ENCODE results near the gene MYT1.

MYT1 gene

DNA sequence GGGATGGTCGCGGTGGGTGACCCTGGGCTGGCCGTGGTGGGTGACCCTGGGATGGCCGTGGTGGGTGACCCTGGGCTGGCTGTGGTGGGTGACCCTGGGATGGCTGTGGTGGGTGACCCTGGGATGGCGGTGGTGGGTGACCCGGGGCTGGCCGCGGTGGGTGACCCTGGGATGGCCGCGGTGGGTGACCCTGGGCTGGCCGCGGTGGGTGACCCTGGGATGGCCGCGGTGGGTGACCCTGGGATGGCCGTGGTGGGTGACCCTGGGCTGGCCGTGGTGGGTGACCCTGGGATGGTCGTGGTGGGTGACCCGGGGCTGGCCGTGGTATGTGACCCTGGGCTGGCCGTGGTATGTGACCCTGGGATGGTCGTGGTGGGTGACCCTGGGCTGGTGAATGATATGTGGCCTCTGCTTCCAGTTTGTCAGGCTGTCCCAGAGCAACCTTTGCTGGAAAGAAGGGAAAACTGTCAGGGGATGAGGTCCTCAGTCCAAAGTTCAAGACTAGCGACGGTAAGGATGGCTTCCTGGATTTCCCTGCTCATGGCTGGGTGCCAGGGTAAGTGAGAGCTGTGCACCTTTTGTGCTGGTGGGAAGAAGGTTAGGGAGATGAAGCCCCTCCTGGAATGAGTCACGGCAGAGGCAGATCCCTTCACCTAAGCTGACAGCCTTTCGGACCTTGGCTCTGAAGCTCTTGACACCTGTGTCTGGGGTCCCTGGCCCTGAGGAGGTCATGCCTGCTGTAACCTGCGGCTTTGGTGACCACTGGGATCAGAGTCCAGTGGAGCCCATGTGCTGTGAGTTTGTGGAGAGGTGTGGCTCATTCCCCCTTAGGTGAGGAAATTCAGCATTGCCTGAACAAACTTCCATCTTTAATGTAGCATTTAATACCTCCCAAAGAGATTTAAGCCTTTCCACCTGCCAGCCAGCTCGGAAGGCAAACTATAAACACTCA is 72.2 kb downstream of the MYT1 start:
- DNase-seq = no peak

DNA sequence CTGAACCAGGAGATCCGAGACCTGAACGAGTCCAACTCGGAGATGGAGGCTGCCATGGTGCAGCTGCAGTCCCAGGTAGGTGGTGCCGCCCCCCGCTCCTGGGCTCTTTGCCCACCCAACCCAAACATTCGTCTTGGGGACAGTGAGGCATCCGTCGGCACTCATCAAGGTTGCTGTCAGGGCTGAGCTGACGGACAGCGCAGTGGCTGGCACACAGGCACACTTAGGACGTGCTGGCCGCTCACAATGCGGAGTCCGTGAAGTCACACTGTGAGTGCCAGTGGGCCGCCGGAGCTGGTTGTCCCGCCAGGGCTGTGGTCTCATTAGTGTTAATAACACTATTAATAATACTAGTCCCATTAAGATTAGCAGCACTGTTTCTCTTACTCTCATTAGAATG is 73.1 kb downstream of the MYT1 start:
- no peak for DNase-seq

DNA sequence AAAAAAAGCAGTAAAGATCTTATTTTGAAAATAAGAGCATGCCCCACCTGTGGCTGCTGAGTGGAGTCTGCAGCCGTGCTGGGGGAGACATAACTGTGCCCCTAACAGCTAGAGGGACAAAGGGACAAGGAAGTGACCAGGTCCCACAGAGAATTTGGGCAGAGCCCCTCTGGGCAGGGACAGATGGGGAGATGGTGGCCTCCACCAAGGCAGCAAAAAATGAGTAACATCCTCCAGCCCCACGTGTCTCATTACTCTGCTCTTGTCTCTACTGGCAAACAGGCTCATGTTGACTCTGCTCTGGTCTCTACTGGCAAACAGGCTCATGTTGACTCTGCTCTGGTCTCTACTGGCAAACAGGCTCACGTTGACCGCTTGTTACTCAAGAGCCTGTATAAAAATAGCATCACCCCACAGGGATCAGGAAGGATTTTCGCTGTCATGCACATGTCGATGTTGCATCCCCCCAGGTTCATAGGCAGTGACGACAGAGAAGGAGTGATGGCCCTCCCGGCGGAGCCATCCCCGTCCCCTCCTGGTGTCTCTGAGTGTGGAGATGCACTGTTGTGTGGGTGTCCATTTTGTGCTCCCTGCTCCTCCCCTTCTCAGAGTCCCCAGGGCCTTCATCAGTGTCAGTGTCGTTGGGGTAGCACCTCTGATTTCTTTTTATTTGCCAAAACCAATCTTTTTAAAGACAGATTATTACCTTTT is 74.0 kb downstream of the MYT1 start:
- no peak for DNase-seq

GRCh38 chr20:64238851-64239387 is 74.7 kb downstream of the MYT1 start:
- no peak for DNase-seq

DNA sequence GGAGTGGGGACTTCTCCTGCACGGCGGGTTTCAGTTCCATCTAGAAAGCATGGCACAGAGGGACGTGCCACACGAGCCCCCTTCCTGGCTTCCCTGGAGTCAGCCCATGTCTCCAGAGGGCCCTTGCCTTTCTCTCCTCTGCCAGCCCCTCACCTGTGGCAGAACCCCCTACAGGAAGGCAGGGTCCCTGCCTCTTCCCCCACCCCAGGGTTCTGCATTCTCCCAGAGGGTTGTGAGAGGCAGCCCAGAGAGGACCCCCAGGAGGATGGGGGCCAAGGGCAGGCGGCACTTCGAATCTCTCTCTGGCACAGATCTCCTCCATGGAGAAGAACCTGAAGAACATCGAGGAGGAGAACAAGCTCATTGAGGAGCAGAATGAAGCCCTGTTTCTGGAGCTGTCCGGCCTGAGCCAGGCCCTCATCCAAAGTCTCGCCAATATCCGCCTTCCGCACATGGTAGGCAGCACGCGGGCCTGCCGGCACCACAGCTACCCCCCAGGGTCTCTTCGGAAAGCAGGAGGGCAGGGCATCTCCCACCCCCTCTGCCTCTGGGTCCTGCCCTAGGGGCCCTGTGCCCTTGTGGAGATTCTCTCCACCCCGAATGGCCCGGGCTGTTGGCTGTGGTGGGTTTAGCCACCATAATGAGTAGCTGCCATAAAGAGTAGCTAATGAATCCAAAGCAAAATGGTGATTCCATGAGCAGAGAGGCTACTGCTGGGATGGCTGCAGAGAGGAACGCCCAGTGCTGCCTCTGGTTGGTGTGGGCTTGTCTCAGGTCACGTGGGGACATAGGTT is 75.4 kb downstream of the MYT1 start:
- no peak for DNase-seq

GRCh38 chr20:64240243-64241015 is 76.2 kb downstream of the MYT1 start:
- DNase-seq = no peak

- no peak for DNase-seq
Measured at GRCh38 chr20:64241061-64241460, 76.8 kb downstream of the MYT1 start.

DNA sequence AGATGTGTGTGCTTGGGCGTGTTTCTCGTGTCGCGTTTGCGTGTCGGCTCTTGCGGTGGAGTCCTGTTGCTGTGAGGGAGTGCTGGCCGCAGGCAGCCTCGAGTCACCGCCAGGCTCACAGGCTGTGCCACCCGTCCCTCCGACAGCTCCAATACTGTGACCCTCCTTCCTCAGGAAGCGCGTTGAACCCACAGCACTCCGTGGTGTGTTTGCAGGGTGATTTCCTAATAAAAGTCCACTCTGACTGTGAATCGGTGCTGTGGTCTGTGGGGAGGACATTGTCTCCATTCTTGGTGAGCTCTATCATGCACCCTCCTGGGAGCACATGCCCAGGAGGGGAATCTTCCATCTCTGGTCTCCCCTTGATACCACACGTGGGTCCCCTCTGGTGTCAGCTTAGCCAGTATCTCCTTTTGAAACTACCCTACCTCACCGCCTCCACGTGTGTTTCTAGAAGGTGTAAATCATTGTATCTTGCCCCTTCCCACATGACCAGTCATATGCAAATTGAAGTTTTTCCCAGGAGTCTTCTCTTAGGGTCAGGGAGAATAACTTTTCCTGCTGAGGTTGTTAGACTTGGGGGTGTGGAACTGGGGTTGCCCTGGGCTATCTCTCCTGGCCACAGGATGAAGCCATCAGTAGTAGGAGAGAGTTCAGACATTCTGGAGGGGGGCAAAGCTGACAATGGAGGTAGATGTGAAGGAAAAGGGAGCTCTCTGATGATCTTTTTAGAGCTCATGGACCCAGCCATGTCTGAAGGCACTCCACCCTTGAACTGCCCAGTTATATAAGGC is 77.9 kb downstream of the MYT1 start:
- DNase-seq = no peak

- no peak for DNase-seq
Measured at GRCh38 chr20:64242797-64243475, 78.7 kb downstream of the MYT1 start.

DNA sequence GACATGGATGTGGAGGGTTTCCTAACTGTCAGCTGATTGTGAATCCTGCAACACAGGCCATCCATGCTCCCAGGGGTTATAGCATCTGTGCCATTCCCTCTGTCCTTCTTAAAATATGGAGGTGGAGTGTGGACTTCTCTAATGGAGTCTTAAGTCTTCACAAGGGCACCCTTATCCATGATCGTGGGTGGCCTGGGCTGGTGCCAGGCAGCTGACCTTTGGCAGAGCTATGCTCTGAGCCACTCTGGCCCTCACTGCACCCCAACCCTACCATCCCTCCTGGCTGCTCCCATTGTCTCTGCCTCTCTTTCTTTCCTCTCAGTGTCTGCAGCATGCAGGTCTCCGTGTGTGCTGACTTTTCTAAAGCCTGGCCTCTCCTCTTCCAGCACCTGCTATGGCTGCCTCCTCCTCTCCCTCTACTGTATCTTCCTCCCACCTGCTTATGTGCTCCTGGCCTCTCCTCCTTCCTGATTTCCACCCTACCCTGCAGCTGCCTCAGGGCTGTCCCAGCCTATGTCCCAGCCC is 80.1 kb downstream of the MYT1 start:
- DNase-seq = no peak

GRCh38 chr20:64244870-64245603 is 80.8 kb downstream of the MYT1 start:
- DNase-seq = no peak

- no peak for DNase-seq
Measured at GRCh38 chr20:64245746-64246595, 81.7 kb downstream of the MYT1 start.

DNA sequence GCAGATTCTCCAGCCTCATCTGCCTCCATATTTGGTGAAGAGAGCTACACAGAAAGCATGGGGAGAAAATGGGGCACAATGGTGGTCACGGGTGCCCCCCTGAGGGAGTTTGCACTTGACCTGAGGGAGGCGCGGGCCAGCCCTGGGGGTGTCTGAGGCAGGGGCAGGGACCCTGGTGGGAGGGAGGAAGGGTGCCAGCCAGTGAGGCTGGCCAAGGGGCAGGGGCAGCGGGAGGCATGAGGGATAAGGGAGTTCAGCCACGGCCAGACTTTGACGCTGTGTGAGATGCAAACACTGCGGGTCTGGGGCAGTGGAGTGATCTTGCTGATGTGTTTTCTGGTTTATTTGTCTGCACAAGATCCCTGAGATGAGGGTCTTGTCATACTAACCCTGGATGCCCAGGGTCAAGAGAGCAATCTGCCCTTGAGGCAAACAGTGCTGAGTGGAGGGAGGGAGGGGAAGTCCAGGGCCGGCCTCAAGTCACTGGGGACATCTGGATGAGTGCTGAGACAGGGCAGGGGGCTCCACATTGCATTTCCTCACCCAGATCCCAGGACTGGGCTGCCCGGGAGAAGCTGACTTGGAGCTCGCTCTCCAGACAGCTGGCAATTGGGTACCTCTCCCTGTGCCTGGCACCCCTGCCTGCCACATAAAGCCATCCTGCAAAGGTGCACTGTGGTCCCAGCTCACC is 82.5 kb downstream of the MYT1 start:
- peak in 1 of 2 experiments; percentile 6 for DNase-seq

DNA sequence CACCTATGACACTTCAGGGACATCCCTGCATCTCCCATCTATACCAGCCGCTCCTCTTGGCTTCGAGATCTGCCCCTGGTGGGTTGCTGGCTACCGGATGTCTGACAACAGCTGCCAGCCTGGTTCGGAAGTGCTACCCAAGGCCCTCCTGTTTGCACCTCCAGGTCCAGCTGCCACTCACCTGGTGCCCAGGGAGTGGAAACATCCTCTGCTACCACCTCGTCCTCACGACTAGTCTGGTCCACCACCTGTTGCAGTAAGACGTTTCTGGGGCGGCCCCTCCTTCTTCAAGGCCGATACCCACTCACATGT is 83.0 kb downstream of the MYT1 start:
- peak in 1 of 2 experiments; percentile 11 for DNase-seq

GRCh38 chr20:64247970-64248841 is 84.0 kb downstream of the MYT1 start:
- no peak for DNase-seq

DNA sequence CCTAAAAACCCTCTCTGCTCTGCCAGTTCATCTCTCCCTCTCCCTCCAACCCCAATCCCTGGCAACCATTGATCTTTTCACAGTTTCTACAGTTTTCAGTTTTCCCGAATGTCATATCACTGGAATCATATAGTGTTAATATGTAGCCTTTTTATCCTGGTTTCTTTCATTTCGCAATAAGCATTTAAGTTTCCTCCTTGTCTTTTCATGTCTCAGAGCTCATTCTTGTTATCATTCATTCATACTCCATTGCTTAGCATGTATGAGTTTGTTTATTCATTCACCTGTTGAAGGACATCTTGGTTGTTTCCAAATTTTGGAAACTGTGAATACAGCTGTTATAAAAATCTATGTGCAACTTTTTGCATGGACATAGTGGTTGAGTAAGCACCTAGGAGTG is 85.8 kb downstream of the MYT1 start:
- no peak for DNase-seq

GRCh38 chr20:64253000-64253383 is 88.7 kb downstream of the MYT1 start:
- DNase-seq = no peak

Data from activated T-cell treated with anti-CD3 and anti-CD28 coated beads, Interleukin-2, amount 50 U/mL, for 48 hours (primary cell).